Measurements from ENCODE around the gene DCLRE1B. TPM values are rescaled to one million over a fixed set of nuclear protein-coding genes. Genes with fewer than 3 reads are reported as not detected.

Gene DCLRE1B
- total and polyA plus RNA-seq, 4 donors: 5.7 to 12.9 (median 11.7) TPM

DNA sequence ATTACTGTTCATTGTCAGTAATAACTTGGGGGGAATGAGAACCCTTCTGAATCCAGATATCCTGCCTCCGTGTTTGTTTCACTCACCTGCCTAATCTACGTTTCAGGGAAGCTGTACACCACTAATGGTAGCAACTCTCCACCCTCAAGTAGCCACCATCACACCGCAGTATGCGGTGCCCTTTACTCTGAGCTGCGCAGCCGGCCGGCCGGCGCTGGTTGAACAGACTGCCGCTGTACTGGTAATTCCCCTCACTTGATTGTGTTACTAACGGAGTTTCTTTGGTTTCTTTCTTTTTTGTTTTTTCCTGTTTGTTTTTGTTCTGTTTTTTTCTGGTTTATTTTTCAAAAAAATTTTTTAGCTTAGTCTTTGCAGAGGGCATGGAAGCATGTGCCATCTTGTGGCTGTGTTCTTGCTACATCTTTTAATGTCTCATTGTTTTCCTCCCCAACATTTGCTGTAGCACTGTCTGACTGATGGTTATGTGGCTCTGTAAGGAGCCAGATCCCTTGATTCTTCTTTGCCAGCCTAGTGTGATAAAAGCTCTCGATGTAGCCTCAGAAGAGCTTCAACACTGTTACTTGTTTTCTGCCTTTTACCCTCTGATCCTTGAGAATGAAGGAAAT is 58.3 kb downstream of the DCLRE1B start:
- 85% methylated on average over 11 of the region's 12 CpGs for WGBS (ENCODE audit: insufficient coverage)
- Histone ChIP-seq H3K36me3 (ENCODE audit: control insufficient read depth, insufficient read depth, low read length) (peaks cover 11% of the 10 kb centered on the region), H3K27ac (ENCODE audit: low read depth, low read length) (no peak overlapping the region), H3K4me3 (ENCODE audit: low read depth, low read length) (no peak overlapping the region), H3K4me1 (ENCODE audit: control insufficient read depth, insufficient read depth, low read length) (no peaks in the 10 kb centered on the region), H3K9me3 (ENCODE audit: control insufficient read depth, insufficient read depth, low read length) (no peaks in the 10 kb centered on the region), H3K27me3 (ENCODE audit: control insufficient read depth, insufficient read depth, low read length) (no peaks in the 10 kb centered on the region)
- DNase-seq (ENCODE audit: low read depth in 4 of 6, low spot score in 6 of 6): peak in 1 of 6 donors; percentile 10

Other genes starting within 250 kb of the DCLRE1B start
- gene PHTF1, start 145.8 kb upstream of the DCLRE1B start, total RNA-seq: 10 to 100 TPM; 24.8 to 25.5 TPM
- 10 to 100 TPM; 25.8 to 28.5 TPM for gene PHTF1, start 145.8 kb upstream of the DCLRE1B start, polyA plus RNA-seq (ENCODE audit: insufficient read length in 2 of 2)
- gene RSBN1, start 92.8 kb upstream of the DCLRE1B start, total RNA-seq: 10 to 100 TPM; 23.7 to 33.5 TPM
- gene RSBN1, start 92.8 kb upstream of the DCLRE1B start, polyA plus RNA-seq (ENCODE audit: insufficient read length in 2 of 2): 10 to 100 TPM; 17.4 to 22.4 TPM
- 1 to 10 TPM in 1 of 2 donors, under 1 TPM in 1; 0.33 to 3.1 TPM for gene PTPN22, start 33.6 kb upstream of the DCLRE1B start, total RNA-seq
- under 1 TPM; 0.22 to 0.29 TPM for gene PTPN22, start 33.6 kb upstream of the DCLRE1B start, polyA plus RNA-seq (ENCODE audit: insufficient read length in 2 of 2)
- under 1 TPM; 0.59 to 0.72 TPM for gene BCL2L15, start 17.7 kb upstream of the DCLRE1B start, total RNA-seq
- gene BCL2L15, start 17.7 kb upstream of the DCLRE1B start, polyA plus RNA-seq (ENCODE audit: insufficient read length in 2 of 2): 1 to 10 TPM; 1.1 to 2.0 TPM
- gene AP4B1, start 527 bp upstream of the DCLRE1B start, total RNA-seq: 10 to 100 TPM; 26.0 to 30.3 TPM
- gene AP4B1, start 527 bp upstream of the DCLRE1B start, polyA plus RNA-seq (ENCODE audit: insufficient read length in 2 of 2): 10 to 100 TPM; 36.7 to 62.6 TPM
- gene HIPK1, start 24.0 kb downstream of the DCLRE1B start, total RNA-seq: 10 to 100 TPM; 43.2 to 57.0 TPM
- gene HIPK1, start 24.0 kb downstream of the DCLRE1B start, polyA plus RNA-seq (ENCODE audit: insufficient read length in 2 of 2): 10 to 100 TPM; 41.5 to 58.6 TPM
- gene OLFML3, start 74.1 kb downstream of the DCLRE1B start, total RNA-seq: 100 to 1,000 TPM in 1 of 2 donors, 10 to 100 TPM in 1; 64.9 to 343 TPM
- gene OLFML3, start 74.1 kb downstream of the DCLRE1B start, polyA plus RNA-seq (ENCODE audit: insufficient read length in 2 of 2): 10 to 100 TPM; 50.6 to 96.7 TPM
- 10 to 100 TPM in 1 of 2 donors, 1 to 10 TPM in 1; 4.9 to 12.4 TPM for gene SYT6, start 248.5 kb downstream of the DCLRE1B start, total RNA-seq
- 10 to 100 TPM; 27.4 to 30.1 TPM for gene SYT6, start 248.5 kb downstream of the DCLRE1B start, polyA plus RNA-seq (ENCODE audit: insufficient read length in 2 of 2)

All from spinal cord (tissue), 10 donors.